Left lung (tissue), 10 donors: ENCODE measurements around the gene RPL7A. TPM values are rescaled to one million over a fixed set of nuclear protein-coding genes. Genes with fewer than 3 reads are reported as not detected.

Experiments
- ATAC-seq: fragments of 200-7000 bp; cut with Tn5 transposase; one replicate; pipeline ENCODE4 v1.9.1; 2020; ENCODE audit warnings: moderate library complexity
- DNase-seq, 4 donors: peaks; one replicate each; pipeline ENCODE4 v3.0.0-alpha.2; 2013 to 2020
- H3K27ac ChIP-seq, 2 donors: fragments of 200-600 bp; sonication (generic) in 1 of 2; one replicate each; pipeline versions ENCODE4 v1.5.0 to v1.8.0; 2020 to 2021
- H3K27me3 ChIP-seq, 2 donors: fragments of 200-600 bp; sonication (generic) in 1 of 2; one replicate each; pipeline versions ENCODE4 v1.5.0 to v1.8.0; 2020 to 2021
- H3K36me3 ChIP-seq, 2 donors: fragments of 200-600 bp; sonication (generic) in 1 of 2; one replicate each; pipeline versions ENCODE4 v1.5.0 to v1.8.0; 2020 to 2021
- H3K4me1 ChIP-seq, 2 donors: fragments of 200-600 bp; one replicate each; pipeline ENCODE4 v1.8.0; 2021
- H3K4me3 ChIP-seq, 2 donors: fragments of 200-600 bp; sonication (generic) in 1 of 2; one replicate each; pipeline versions ENCODE4 v1.5.0 to v1.8.0; 2020 to 2021; ENCODE audit warnings: mild to moderate bottlenecking in 1 of 2
- H3K9me3 ChIP-seq, 2 donors: fragments of 200-600 bp; sonication (generic) in 1 of 2; one replicate each; pipeline versions ENCODE4 v1.5.0 to v1.8.0; 2020 to 2021
- intact Hi-C, 2 donors: fragments of 100-400 bp; cut with DNase I; formaldehyde crosslinking; loops; one replicate each; pipeline versions ENCODE4 v1.11.2 to v1.14.2; 2022
- polyA plus RNA-seq, 6 donors: library from polyadenylated mRNA; unstranded; fragments of 120-200 nt; gene quantifications; one replicate each; pipeline ENCODE4 v1.2.1, GENCODE V29; 2013; ENCODE audit not compliant: insufficient read length in 6 of 6
- total RNA-seq, 2 donors: library from RNA; stranded (reverse); fragmentation: NEBNext Ultra II Directional; extraction: Animal tissue kit (Norgen Biotek cat#: 25700); gene quantifications; one replicate each; pipeline ENCODE4 v1.2.1, GENCODE V29; 2021
- TF ChIP-seq, protein P1 (sequence below), 2 donors: fragments of 200-600 bp; sonication (generic) in 1 of 2; IDR thresholded peaks; one replicate each; pipeline versions ENCODE4 v1.5.0 to v1.8.0; 2021; ENCODE audit warnings: antibody characterized with exemption in 2 of 2
- donor health status: DM: no; HTN: yes; CAD: no.
- donor health status: DM: no; HTN: no; CAD: no.

The RPL7A gene
- total and polyA plus RNA-seq, 8 donors = 1,624 to 3,322 (median 3,094) TPM

DNA sequence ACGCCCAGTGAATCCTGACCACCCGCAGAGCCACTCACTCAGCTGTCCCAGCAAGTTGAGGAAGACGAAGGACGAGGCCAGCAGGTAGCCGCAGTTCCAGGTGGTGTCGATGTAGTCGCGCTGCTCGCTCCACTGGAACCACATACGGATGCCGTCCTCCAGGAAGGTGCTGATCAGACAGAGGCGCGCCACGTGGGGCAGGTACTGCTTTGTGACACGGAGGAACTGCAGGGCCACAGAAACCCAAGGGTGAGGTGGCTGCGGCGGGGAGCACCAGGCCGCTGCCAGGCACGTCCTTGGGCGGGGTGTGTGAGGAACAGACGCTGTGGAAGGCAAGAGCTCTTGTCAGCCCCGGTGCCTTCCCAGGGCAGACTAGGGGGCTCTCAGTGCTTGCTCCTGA, 19.2 kb downstream of the RPL7A start:
- peaks cover 0 to 83% of the 10 kb centered on the region in 2 donors for H3K36me3 ChIP-seq
- no peaks in the 10 kb centered on the region for H3K27me3 ChIP-seq
- H3K9me3 ChIP-seq = no peaks in the 10 kb centered on the region
- DNase-seq (peak in 1 of 4 donors; percentile 60), ATAC-seq (no peak)
- TF ChIP-seq, protein P1, sequence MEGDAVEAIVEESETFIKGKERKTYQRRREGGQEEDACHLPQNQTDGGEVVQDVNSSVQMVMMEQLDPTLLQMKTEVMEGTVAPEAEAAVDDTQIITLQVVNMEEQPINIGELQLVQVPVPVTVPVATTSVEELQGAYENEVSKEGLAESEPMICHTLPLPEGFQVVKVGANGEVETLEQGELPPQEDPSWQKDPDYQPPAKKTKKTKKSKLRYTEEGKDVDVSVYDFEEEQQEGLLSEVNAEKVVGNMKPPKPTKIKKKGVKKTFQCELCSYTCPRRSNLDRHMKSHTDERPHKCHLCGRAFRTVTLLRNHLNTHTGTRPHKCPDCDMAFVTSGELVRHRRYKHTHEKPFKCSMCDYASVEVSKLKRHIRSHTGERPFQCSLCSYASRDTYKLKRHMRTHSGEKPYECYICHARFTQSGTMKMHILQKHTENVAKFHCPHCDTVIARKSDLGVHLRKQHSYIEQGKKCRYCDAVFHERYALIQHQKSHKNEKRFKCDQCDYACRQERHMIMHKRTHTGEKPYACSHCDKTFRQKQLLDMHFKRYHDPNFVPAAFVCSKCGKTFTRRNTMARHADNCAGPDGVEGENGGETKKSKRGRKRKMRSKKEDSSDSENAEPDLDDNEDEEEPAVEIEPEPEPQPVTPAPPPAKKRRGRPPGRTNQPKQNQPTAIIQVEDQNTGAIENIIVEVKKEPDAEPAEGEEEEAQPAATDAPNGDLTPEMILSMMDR (IDR thresholded peaks at IDR 0.05) = no peak
- intact Hi-C loops = no loop called here
- peaks cover 32 to 54% of the 10 kb centered on the region in 2 donors for H3K4me1 ChIP-seq
- H3K27ac ChIP-seq = no peak overlapping the region
- H3K4me3 ChIP-seq = no peak overlapping the region

- TF ChIP-seq, protein P1 (IDR thresholded peaks at IDR 0.05) = no peak
- H3K27me3 ChIP-seq = no peaks in the 10 kb centered on the region
- no peak overlapping the region for H3K27ac ChIP-seq
- DNase-seq (peak in 1 of 4 donors; percentile 31), ATAC-seq (no peak)
- H3K36me3 ChIP-seq = peaks cover 0 to 83% of the 10 kb centered on the region in 2 donors
- H3K4me1 ChIP-seq = peaks cover 34 to 59% of the 10 kb centered on the region in 2 donors
- H3K9me3 ChIP-seq = no peaks in the 10 kb centered on the region
- H3K4me3 ChIP-seq = no peak overlapping the region
- intact Hi-C loops = no loop called here
Measured at GRCh38 chr9:133367778-133368177, 19.8 kb downstream of the RPL7A start.

GRCh38 chr9:133368249-133368881, 20.3 kb downstream of the RPL7A start:
- Histone ChIP-seq H3K9me3 (no peaks in the 10 kb centered on the region), H3K27ac (no peak overlapping the region), H3K36me3 (peaks cover 0 to 83% of the 10 kb centered on the region in 2 donors), H3K27me3 (no peaks in the 10 kb centered on the region), H3K4me3 (no peak overlapping the region), H3K4me1 (peaks cover 34 to 65% of the 10 kb centered on the region in 2 donors)
- peak in 1 of 4 donors; percentile 48 for DNase-seq
- no peak for ATAC-seq
- intact Hi-C loops = no loop called here
- TF ChIP-seq, protein P1 (IDR thresholded peaks at IDR 0.05) = no peak

- Histone ChIP-seq H3K4me3 (no peak overlapping the region), H3K4me1 (peaks cover 34 to 76% of the 10 kb centered on the region in 2 donors), H3K27me3 (no peaks in the 10 kb centered on the region), H3K27ac (peak overlapping the region; percentile 16 to 44), H3K36me3 (peaks cover 0 to 77% of the 10 kb centered on the region in 2 donors), H3K9me3 (no peaks in the 10 kb centered on the region)
- intact Hi-C loops = no loop called here
- TF ChIP-seq, protein P1 (IDR thresholded peaks at IDR 0.05) = no peak
- ATAC-seq (peak; percentile 4), DNase-seq (no peak)
Measured at GRCh38 chr9:133369422-133369821, 21.4 kb downstream of the RPL7A start.

DNA sequence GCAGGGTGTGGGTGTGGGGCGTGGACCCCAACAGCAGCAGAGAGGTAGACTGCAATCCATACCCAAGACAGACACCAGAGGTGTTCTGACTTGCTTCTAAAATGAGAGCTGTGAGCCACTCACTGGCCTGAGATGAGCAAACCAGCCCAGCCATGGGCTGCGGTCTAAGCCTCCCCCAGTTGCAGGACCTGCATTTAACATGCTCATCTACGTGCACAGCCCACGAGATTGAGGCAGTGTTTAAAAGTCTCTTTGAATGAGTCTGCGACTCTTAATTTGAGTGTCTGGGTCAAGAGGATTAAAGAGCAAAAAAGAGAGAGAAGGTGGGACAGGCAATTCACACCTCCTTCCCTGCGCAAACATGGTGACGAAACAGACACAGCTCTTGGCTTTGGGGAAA, 21.9 kb downstream of the RPL7A start:
- ATAC-seq = peak; percentile 71

More for the DNA sequence above, 21.9 kb downstream of the RPL7A start:
- intact Hi-C loops = no loop called here
- Histone ChIP-seq H3K36me3 (peaks cover 0 to 72% of the 10 kb centered on the region in 2 donors), H3K27me3 (no peaks in the 10 kb centered on the region), H3K4me3 (no peak overlapping the region), H3K27ac (peak overlapping the region; percentile 16 to 44), H3K9me3 (no peaks in the 10 kb centered on the region), H3K4me1 (peaks cover 34 to 80% of the 10 kb centered on the region in 2 donors)
- TF ChIP-seq, protein P1 (IDR thresholded peaks at IDR 0.05) = no peak
- DNase-seq = peak in 1 of 4 donors; percentile 36
